RWPE1 (cell line): ENCODE results near the gene STK32B.

Source experiments
- CTCF ChIA-PET: fragments of 350-600 bp; sonication (Branson Sonifier 250); formaldehyde crosslinking; extraction: SDS; loops from one replicate; lab custom pipeline; 2021; lab: Yijun Ruan, JAX
- POLR2A ChIA-PET: fragments of 400-600 bp; formaldehyde crosslinking; extraction: SDS; loops from one replicate; lab custom pipeline; 2020; ENCODE audit warnings: antibody characterized with exemption; ENCODE audit not compliant: low non-redundant PET; lab: Yijun Ruan, JAX
- DNase-seq: peaks from one replicate; pipeline ENCODE4 v3.0.0; 2012; ENCODE audit warnings: low spot score
- H3K27ac ChIP-seq: fragments of 450-650 bp; 2 replicates; pipeline ENCODE4 v1.5.1; 2017
- CTCF ChIP-seq: fragments of 450-650 bp; conservative IDR thresholded peaks from 2 replicates; pipeline ENCODE4 v1.5.1; 2017; ENCODE audit warnings: low read depth, mild to moderate bottlenecking

STK32B gene

GRCh38 chr4:5462254-5462835 lies 411.1 kb downstream of the STK32B start:
- no peak for TF ChIP-seq CTCF
- ChIA-PET CTCF (no interaction called here), POLR2A (no interaction called here)
- DNase-seq = no peak
- H3K27ac ChIP-seq = no peak overlapping the region

GRCh38 chr4:5462896-5463295 lies 411.6 kb downstream of the STK32B start:
- TF ChIP-seq CTCF = no peak
- DNase-seq = no peak
- no peak overlapping the region for H3K27ac ChIP-seq
- ChIA-PET POLR2A (no interaction called here), CTCF (no interaction called here)

DNA sequence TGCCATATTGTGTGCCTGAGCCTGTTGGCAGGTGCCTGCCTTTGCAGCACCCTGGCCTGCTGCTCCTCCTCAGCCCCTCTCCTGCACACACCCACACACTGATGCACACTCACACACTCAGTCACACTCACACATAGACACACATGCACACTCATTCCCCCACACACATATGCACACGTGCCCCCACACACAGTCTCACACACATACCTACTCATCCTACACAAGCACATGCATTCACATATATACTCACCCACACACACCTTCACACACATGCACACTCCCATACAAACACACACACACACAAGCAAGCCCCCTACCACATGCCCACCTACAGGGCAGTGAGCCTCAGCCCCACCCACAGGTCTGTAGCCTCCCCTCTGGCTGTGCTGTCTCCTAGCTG lies 412.1 kb downstream of the STK32B start:
- TF ChIP-seq CTCF = no peak
- POLR2A ChIA-PET = no interaction called here
- CTCF ChIA-PET = no interaction called here
- no peak for DNase-seq
- H3K27ac ChIP-seq = no peak overlapping the region

DNA sequence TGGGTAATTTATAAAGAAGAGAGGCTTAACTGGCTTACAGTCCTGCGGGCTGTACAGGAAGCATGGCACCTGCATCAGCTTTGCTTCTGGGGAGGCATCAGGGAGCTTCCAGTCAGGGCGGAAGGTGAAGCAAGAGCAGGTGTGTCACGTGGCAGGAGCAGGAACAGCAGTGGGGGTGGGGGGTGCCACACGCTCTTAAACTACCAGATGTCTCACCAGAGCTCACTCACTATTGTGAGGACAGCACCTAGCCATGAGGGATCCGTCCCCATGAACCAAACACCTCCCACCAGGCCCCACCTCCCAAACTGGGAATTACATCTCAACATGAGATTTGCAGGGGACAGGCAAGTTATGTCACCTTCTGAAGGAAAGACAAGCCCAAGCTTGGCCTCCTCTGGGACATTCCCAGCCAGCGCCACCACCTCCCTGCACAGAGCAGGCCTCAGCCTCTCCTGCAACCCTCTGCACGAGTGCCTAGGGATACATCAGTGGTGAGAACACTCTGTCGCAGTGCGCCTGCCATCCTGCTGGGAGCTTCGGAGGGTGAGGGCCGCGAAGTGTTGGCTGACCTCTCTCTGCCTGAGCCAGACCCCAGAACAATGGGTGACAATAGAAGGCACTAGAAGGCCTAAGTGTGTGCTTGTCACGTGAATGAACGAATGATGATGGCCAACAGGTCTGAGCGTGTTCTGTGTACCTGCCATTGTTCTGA lies 412.8 kb downstream of the STK32B start:
- CTCF ChIA-PET = no interaction called here
- POLR2A ChIA-PET = no interaction called here
- no peak for TF ChIP-seq CTCF
- no peak overlapping the region for H3K27ac ChIP-seq
- no peak for DNase-seq

DNA sequence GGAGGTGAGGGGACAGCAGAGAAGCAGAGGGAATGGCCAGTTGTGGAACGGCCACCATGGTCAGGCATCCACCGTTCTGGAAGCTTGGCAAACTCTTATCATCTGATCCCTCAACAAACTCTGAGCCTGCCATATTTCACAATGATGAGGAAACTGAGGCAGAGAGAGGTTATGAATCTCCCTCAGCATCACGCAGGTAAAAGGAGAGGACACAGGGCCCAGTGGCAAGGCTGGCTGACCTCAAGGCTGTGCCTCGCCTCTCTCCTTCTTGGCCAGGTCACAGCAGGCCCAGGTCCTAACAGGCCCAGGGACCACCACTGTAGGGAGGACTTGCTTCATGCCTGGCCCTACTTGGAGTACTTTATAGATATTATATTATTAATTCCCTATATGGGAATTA lies 414.2 kb downstream of the STK32B start:
- H3K27ac ChIP-seq = no peak overlapping the region
- no peak for TF ChIP-seq CTCF
- ChIA-PET CTCF (no interaction called here), POLR2A (no interaction called here)
- DNase-seq = no peak

- no peak for DNase-seq
- no peak overlapping the region for H3K27ac ChIP-seq
- POLR2A ChIA-PET = no interaction called here
- TF ChIP-seq CTCF = no peak
- CTCF ChIA-PET = no interaction called here
Measured at GRCh38 chr4:5465956-5466355, 414.7 kb downstream of the STK32B start.
